Stimulated activated CD4-positive, alpha-beta T cell treated with anti-CD3 and anti-CD28 coated beads, Interleukin-12 subunit alpha, Interleukin-12 subunit beta, amount 100 ng/mL, for 48 hours (primary cell): ENCODE results near the gene TPRG1L.
"Not testable (repeated sequence)": the region's sequence is repeated elsewhere in the genome, so short reads cannot be mapped to it uniquely, and the experiment has no call there.

ENCODE experiments used
- DNase-seq, 3 donors: peaks; one replicate each; pipeline ENCODE4 v3.0.0-alpha.2; 2020; ENCODE audit warnings: low read depth in 2 of 3, low spot score in 1 of 3

TPRG1L gene

GRCh38 chr1:3608154-3608553 is 16.7 kb upstream of the TPRG1L start:
- no peak for DNase-seq

GRCh38 chr1:3609016-3609768 is 15.6 kb upstream of the TPRG1L start:
- no peak for DNase-seq

- no peak for DNase-seq
These were observed 14.9 kb upstream of the TPRG1L start for GRCh38 chr1:3609769-3610526.

GRCh38 chr1:3610527-3611169 is 14.2 kb upstream of the TPRG1L start:
- DNase-seq, result no peak

GRCh38 chr1:3611170-3612019 is 13.4 kb upstream of the TPRG1L start, which contains the start of gene MEGF6:
Gene MEGF6, minus strand, starts transcription at chr1:3611508. Its CDS starts 240 bp downstream, at chr1:3611268.
- DNase-seq, result peak in 1 of 3 donors; percentile 48

GRCh38 chr1:3612123-3612522 is 12.7 kb upstream of the TPRG1L start:
- no peak for DNase-seq

GRCh38 chr1:3614755-3615742 is 9.8 kb upstream of the TPRG1L start:
- no peak for DNase-seq

- no peak for DNase-seq
These were observed 8.0 kb upstream of the TPRG1L start for GRCh38 chr1:3616861-3617260.

GRCh38 chr1:3617806-3618345 is 6.9 kb upstream of the TPRG1L start:
- DNase-seq, result no peak

- DNase-seq, result no peak
These were observed 6.3 kb upstream of the TPRG1L start for GRCh38 chr1:3618531-3618880.

GRCh38 chr1:3618881-3619671 is 5.7 kb upstream of the TPRG1L start:
- peak; percentile 36 to 77 (median 58) for DNase-seq

- DNase-seq, result no peak
These were observed 4.1 kb upstream of the TPRG1L start for GRCh38 chr1:3620708-3621107.

- not testable (repeated sequence) for DNase-seq
These were observed 3.6 kb upstream of the TPRG1L start for GRCh38 chr1:3621151-3621671.

- DNase-seq, result not testable (repeated sequence)
These were observed 2.7 kb upstream of the TPRG1L start for GRCh38 chr1:3622102-3622501.

GRCh38 chr1:3623441-3624199 is 1.2 kb upstream of the TPRG1L start:
- DNase-seq, result no peak

GRCh38 chr1:3625151-3625907 is 514 bp downstream of the TPRG1L start:
- no peak for DNase-seq

- no peak for DNase-seq
These were observed 1.2 kb downstream of the TPRG1L start for GRCh38 chr1:3626025-3626424.
